ENCODE data around the gene GON4L.
"Not testable (repeated sequence)": the region's sequence is repeated elsewhere in the genome, so short reads cannot be mapped to it uniquely, and the experiment has no call there.

Gene GON4L, protein sequence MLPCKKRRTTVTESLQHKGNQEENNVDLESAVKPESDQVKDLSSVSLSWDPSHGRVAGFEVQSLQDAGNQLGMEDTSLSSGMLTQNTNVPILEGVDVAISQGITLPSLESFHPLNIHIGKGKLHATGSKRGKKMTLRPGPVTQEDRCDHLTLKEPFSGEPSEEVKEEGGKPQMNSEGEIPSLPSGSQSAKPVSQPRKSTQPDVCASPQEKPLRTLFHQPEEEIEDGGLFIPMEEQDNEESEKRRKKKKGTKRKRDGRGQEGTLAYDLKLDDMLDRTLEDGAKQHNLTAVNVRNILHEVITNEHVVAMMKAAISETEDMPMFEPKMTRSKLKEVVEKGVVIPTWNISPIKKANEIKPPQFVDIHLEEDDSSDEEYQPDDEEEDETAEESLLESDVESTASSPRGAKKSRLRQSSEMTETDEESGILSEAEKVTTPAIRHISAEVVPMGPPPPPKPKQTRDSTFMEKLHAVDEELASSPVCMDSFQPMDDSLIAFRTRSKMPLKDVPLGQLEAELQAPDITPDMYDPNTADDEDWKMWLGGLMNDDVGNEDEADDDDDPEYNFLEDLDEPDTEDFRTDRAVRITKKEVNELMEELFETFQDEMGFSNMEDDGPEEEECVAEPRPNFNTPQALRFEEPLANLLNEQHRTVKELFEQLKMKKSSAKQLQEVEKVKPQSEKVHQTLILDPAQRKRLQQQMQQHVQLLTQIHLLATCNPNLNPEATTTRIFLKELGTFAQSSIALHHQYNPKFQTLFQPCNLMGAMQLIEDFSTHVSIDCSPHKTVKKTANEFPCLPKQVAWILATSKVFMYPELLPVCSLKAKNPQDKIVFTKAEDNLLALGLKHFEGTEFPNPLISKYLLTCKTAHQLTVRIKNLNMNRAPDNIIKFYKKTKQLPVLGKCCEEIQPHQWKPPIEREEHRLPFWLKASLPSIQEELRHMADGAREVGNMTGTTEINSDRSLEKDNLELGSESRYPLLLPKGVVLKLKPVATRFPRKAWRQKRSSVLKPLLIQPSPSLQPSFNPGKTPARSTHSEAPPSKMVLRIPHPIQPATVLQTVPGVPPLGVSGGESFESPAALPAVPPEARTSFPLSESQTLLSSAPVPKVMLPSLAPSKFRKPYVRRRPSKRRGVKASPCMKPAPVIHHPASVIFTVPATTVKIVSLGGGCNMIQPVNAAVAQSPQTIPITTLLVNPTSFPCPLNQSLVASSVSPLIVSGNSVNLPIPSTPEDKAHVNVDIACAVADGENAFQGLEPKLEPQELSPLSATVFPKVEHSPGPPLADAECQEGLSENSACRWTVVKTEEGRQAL (N-terminal part only)

DNA sequence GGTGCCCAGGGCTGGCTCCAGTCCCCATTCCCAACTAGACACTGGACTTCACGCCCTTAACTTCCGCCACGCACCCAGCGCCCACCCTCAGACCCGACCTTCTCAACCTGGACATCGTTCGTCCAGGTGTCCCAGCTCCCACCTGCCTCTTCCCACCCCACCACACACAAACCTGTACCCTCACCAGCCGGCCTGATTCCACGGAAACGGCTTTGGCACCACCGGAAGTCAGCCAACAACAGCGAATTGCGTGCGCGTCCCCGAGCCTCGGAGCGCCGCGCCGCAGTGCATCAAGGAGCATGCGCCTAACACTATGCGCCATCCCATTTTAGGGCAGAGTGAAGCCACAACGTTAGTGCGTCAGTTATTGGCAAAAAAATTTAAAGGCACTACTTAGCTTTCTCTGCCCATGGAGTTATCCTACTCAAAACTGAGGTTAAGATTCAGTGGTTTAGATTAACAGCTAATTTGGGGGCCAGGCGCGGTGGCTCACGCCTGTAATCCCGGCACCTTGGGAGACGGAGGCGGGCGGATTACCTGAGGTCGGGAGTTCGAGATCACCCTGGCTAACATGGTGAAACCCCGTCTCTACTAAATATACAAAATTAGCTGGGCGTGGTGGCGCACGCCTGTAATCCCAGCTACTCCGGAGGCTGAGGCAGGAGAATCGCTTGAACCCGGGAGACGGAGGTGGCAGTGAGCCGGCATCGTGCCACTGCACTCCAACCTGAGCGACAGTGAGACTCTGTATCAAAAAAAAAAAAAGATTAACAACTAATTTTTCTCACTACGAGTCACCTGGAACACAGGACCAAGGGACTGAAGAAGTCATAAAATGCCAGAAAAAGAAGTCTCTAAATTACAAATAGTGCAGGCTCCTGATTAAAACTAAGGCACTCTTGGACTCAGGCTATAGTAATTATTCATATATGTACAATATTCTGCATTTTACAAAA lies at the start of gene GON4L:
GON4L (minus strand) TSS at position 240 of the 956 bp plus-strand sequence. CDS start 3,434 bp downstream, outside the sequence.
- peak; percentile 84 for DNase-seq

DNA sequence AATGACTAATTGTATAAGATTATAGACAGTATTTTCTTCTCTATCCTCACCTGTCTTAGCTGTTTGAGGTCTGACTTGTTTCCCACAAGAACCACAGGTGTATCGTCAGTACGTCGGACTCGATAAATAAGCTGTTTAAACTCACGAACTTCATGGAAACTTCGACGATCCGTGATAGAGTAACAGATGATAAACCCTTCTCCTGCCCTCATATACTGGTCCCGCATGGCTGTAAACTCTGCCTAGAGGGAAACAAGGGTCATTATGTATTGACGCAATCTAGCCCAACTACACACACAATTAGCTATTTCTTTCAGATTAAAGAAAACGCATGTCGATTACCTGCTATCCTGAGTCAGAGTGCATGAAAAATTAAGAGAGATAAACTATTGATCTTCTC lies 47.2 kb upstream of the GON4L start:
- DNase-seq = no peak

DNA sequence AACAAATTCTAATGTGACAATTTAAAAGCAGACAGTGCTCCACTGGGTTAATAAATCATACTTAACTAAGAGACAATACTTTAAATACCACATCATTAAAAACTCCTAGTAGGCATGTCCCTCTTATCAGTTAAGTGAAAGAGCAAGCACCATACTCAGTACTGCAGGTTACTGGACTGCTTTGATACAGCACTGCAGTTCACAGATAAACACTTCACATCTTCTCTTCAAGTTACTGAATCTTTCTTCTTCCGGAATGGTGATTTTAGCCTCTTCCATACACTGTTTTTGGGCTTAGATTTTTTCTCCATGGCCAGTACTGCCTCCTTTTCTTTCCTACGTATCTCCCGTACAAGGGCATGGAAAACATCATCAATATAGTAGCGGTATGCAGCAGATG lies 43.1 kb upstream of the GON4L start:
- no peak for DNase-seq

DNA sequence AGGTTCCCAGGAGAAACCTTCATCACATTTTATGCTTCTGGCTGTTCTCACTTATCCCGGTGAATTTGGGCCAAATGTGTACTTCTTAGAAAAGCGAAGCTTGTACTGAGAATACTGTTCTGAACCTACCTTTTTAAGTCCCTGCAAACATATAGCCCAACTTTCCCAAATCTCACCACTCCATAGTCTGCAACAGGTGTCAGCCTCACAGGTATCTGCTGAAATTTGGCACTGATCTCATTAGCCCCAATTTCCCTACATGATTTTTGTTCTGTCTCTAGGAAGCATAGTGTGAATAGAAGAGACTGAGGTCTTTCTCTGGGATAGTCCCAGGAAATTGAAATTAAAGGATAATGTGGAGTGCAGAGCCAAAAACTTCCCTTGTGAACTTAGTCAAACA lies 42.7 kb upstream of the GON4L start:
- DNase-seq = no peak

DNA sequence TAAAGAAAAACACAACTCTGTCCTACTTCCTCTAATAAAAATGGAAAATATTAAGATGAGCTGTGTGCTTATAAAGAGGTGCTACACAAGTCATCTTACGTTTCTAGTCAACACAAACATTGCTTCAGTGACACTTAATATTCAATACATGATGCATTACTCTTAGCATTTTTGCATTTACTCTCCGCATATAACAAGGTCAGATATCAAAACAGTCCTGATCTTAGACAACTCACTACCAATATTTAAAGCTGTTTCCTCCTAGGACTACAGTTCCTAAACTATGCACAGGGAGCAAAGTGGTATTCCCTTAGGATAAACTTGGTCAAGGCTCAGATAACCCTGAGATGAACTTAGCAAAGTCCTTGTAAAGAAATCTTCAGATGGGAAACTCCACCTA lies 41.9 kb upstream of the GON4L start:
- no peak for DNase-seq

DNA sequence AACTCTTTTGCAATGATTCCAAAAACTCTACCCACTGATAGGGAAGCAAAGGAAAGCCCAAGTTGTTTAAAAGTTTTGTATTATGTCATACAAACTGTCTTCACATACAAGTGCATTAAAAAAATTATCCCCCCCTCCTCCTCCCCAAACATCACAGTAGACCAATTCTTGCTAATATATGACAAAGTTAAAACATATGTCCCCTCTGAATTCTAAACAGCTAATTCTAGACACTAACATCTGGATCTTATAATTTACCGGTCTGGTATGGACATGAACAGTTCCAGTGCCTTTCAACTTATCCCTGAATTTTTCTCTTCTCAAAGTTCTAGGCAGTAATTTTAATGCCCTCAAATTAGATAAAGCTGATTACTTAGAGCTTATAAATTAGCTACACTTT lies 40.7 kb upstream of the GON4L start:
- DNase-seq = no peak

DNA sequence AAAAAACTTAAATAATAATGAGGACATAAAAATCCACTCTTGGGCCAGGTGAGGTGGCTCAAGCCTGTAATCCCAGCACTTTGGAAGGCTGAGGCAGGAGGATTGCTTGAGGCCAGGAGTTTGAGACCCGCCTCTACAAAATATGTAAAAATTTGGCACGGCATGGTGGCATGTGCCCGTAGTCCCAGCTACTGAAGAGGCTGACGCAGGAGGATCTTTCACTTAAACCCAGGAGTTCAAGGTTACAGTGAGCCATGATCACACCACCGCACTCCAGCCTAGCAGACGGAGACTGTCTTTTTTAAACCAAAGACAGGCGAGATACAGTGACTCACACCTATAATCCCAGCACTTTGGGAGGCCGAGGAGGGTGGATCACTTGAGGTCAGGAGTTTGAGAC lies 39.5 kb upstream of the GON4L start:
- DNase-seq = not testable (repeated sequence)

DNA sequence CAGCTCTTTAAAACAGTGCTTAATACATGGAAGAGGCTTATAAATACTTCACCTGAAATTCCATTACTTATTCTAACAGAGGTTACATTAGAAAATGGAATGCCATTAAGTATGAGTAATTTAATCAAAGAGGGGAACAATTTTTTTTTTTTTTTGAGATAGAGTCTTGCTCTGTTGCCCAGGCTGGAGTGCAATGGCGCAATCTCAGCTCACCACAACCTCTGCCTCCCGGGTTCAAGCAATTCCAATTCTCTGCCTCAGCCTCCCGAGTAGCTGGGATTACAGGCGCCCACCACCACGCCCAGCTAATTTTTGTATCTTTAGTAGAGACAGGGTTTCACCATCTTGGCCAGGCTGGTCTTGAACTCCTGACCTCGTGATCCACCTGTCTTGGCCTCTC lies 38.6 kb upstream of the GON4L start:
- DNase-seq = not testable (repeated sequence)

DNA sequence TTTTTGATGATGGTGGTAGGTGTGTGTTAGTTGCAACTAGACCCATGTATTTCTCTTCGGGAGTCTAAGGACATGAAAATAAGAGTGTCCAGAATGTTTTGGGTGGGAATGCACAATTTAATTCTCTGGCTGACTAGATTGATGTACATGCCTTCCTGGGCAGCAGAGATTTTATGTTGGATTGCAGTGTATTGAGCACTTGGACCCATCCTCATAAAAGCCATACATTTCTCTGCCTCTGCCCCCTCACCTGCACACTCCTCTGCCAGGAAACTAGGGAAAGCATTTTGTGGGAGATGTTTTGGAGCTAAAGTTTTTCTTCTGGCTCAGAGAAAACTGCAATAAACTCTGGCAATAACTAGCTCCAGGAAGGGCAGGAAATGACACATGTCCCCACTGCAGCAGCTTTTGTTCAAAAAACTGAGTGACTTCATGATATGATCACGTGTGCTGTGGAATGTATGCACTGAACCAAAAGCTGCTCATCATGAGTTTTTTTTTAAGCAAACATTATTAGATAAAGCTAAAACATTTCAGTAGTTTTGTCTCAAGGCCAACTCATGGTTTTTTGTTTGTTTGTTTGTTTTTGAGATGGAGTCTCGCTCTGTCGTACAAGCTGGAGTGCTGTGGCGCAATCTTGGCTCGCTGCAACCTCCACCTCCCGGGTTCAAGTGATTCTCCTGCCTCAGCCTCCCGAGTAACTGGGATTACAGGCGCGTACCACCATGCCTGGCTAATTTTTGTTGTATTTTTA lies 36.6 kb upstream of the GON4L start:
- DNase-seq = no peak

DNA sequence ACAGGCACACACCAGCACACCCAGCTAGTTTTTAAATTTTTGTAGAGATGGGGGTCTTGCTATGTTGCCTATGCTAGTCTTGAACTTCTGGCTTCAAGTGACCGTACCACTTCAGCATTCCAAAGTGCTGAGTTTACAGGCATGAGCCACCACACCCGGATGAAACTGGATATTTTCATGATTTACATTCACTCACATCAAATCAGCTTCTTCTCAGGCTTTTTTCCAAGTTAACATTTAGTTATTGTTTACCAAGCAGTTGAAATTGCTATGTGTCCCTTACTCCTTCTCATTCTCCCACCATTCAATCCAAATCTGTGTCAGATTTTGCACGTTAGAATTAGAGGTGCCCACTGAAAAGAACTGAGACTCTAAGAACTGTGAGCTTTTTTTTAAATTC lies 35.8 kb upstream of the GON4L start:
- no peak for DNase-seq

DNA sequence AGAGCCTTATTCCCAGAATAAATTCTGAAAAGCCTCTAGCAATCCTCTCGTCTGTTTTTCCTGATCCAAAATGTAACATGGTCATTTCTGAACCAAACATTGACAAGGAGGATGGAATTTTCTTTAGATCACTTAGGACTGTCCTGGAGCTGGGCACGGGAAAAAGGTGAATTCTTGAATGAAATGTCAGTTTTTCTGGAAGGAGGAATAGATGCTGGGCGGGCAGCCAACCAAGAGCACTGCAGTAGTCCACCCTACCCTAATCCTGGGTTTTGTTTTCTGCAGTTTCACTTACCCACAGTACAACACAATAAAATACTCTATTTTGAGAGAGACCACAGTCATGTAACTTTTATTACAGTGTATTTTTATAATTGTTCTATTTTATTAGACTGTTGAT lies 33.2 kb upstream of the GON4L start:
- no peak for DNase-seq

DNA sequence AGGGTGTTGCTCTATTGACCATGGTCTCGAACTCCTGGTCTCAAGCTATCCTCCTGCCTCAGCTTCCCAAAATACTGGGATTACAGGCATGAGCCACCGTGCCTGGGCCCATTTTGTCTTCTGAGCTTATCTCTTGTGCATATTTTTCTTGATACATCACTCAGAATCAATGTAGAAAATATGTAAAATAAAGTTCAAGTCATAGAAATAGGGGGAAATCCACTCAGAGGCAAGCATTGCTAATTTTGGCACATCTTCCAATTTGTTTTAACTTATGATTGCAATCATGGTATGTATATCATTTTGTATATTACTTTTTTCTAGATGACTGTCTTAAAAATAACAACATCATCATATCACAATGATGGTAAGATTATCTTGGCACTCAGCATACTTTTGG lies 32.6 kb upstream of the GON4L start:
- DNase-seq = no peak

DNA sequence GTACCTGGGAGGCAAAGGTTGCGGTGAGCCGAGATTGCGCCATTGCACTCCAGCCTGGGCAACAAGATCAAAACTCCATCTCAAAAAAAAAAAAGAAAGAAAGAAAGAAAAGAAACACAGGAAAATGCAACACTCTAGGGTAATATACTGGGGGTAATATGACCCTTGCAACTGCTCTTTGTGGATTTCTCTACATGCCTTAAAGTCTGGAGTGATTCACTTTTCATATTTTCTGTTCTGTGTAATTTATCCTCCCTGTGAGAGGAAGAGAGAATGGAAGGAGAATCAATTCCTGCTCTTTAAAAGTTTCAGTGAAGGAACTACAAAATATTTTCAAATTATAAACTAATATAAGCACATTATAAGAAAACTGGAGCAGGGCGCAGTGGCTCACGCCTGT lies 31.5 kb upstream of the GON4L start:
- DNase-seq = no peak

DNA sequence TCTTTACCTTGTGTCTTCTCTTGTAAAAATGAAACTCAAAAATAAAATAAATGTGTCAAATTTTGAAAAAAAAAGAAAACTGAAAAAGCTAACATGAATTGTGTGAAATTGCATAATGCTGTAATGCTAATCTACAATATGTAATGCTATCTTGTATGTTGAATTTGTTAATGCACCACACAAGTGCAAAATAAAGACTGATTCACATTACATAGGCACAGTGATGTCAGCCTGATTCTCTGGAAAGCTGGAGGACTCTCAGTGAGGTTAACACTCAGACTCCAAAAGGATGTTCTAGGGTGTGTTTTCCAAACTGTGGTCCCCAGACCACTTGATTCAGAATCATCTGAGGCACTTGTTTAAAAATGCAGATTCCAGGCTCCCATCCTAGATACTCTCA lies 28.0 kb upstream of the GON4L start:
- DNase-seq = no peak

DNA sequence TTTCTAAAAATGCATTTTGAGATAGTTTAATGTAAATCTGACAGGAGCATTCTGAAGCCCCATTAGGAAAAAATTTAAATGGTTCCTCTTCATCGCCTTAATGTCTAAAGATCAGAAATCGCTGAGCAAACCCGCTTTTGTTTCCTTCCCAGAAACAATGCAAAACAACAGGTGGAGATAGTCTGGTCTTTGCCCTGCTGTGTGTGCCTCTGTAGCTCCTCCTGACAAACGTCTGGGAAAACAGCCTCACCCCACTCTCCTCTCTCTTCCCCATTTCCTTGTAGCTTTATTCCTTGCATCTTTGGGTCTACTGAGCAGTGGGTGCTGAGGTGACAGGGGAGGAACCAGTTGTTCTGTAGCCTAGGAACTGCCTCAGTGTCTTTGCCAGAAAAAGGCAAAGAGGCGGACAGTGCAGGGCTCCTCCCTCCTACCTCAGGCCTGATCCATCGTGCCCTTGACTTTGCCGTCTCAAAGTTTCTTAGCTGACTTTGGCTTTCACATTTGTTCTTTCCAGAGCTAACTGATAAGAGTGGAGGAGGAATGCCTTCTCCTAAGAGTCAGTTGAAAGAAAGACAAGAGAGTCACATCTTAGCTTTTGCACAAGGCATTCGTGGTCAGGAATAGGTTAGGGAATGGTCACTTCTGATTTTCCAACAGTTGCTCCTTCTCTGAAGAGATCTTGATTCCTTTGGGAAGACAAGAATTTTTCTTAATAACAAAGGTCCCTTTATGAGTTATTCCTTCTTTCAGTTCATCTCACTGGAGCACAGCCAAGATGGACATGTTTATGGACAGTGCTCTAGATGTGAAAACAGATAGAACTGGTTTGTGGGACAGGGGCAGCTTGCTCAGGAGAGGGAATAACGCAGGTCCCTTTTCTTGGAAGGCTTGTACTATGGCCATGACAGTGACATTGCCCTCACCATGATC lies 27.3 kb upstream of the GON4L start:
- DNase-seq = no peak

DNA sequence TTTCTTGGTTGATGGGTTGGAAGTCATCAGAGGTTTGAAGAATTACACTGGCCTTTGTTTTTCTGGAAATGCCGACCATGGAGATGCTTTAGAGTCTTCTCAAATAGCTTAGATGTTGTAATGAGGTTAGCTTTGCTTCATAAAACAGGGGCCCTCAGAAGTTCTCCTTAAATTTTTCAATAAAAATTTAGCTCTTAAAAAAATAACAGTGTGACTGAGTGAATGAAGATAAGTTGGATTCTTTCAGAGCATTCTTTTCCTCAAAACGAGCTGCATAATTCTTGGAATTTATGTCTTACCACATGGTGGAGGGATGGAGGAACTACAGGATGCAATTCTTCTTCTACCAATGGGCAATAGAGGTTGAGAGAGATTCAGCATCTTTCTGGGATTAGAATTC lies 25.8 kb upstream of the GON4L start:
- DNase-seq = no peak

DNA sequence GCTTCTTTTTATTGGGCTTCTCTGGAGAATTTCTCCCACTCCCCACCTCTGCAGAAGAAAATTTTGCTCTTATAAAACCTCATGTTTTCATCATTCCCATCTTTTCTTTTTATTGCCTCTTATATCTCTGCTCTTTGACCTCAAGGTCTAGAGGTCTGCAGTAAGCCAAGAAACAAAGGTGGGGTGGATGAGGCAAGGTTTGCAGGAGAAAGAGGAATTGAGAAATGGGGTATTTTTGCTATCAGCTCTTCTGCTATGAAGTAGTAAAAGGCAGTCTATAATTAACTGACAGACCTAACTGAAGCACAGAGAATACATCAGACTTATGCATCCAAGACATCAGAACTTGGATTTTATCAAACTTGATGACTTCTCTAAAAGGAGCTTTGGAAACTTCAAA lies 25.2 kb upstream of the GON4L start:
- DNase-seq = no peak

DNA sequence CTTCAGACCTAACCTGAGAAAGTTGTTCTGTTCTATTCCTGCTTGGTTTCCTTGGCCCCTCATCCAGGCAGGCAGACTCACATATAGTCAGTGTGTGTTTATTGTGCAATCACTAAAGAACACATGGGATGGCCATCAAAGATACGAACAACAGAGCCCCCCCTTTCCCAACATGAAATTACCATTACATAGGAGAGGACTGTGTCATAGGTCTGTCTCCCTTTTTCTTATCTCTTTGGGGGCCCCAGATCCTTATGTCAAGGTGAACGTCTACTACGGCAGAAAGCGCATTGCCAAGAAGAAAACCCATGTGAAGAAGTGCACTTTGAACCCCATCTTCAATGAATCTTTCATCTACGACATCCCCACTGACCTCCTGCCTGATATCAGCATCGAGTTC lies 23.9 kb upstream of the GON4L start:
- no peak for DNase-seq

DNA sequence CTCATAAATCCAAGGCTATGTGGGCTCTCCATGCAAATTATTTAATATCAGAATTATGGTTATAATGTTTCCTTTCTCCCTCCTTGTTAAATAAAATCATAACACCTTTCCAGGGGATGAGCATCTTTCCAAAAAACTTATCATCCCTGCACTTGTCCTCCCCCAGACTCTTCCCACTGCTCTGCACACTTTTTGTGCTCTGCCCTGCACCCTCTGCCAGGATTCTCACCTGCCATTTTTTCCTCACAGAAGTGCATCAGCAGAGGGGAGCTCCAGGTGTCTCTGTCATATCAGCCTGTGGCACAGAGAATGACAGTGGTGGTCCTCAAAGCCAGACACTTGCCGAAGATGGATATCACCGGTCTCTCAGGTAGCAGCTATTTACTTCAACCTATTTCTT lies 23.2 kb upstream of the GON4L start:
- DNase-seq = no peak

DNA sequence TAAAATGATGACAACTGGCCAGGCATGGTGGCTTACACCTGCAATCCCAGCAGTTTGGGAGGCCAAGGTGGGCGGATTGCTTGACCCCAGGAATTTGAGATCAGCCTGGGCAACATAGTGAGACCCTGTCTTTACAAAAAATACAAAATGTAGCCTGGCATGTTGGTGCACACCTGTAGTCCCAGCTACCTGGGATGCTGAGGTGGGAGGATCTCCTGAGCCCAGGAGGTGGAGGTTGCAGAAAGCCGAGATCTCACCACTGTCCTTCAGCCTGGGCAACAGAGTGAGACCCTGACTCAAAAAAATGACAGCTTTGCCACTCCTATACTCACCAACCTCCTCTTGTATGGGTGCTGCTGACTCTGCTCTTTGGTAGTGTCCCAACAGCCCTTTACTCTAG lies 20.9 kb upstream of the GON4L start:
- DNase-seq = no peak

Measured in DMS 273 treated with DMSO at 0.1 percent for 48 hours (cell line).